Peyer's patch (tissue), 4 donors: Measurements from ENCODE around the gene DDI1.

Experiments
- POLR2A ChIP-seq, 2 donors: fragments of 450-650 bp; IDR thresholded peaks; one replicate each; pipeline ENCODE4 v1.5.1; 2017; ENCODE audit warnings: antibody characterized with exemption in 2 of 2, mild to moderate bottlenecking in 2 of 2, moderate library complexity in 2 of 2
- TF ChIP-seq, protein P1 (sequence below), 6 experiments: fragments of 450-650 bp in 4 of 6; fragments of 200-600 bp in 2 of 6; sonication (generic) in 1 of 6; IDR thresholded peaks; one replicate each; pipeline ENCODE4 v1.5.1; 2017 to 2019; ENCODE audit warnings: antibody characterized with exemption in 6 of 6, mild to moderate bottlenecking in 3 of 6, moderate library complexity in 1 of 6

DNA sequence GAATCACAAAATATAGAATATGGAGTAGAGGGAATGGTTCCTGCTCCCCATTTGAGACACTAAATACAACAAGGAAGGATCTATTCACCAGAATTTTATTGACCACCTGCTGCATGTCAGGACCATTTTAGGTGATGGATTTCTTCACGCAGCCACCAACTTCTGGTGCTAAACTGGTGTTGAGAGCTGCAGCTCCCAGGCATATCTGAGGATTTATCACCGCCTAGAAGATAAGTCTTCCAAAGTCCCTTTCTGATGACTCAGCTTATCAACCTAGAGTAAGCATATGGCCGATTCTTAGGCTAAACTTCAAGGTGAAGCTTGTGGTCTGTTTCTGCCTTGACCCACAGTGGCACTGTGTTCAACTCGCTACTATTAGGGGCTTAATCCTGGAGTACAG, 6.7 kb downstream of the DDI1 start:
- no peak for TF ChIP-seq POLR2A (IDR thresholded peaks at IDR 0.05)
- TF ChIP-seq, protein P1, sequence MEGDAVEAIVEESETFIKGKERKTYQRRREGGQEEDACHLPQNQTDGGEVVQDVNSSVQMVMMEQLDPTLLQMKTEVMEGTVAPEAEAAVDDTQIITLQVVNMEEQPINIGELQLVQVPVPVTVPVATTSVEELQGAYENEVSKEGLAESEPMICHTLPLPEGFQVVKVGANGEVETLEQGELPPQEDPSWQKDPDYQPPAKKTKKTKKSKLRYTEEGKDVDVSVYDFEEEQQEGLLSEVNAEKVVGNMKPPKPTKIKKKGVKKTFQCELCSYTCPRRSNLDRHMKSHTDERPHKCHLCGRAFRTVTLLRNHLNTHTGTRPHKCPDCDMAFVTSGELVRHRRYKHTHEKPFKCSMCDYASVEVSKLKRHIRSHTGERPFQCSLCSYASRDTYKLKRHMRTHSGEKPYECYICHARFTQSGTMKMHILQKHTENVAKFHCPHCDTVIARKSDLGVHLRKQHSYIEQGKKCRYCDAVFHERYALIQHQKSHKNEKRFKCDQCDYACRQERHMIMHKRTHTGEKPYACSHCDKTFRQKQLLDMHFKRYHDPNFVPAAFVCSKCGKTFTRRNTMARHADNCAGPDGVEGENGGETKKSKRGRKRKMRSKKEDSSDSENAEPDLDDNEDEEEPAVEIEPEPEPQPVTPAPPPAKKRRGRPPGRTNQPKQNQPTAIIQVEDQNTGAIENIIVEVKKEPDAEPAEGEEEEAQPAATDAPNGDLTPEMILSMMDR (IDR thresholded peaks at IDR 0.05) = no peak
